Keratinocyte (primary cell): Measurements from ENCODE around the gene NT5C1A.

Source experiments
- EZH2 ChIP-seq: IDR thresholded peaks from one replicate; pipeline ENCODE4 v1.6.1; 2012; ENCODE audit warnings: inconsistent platforms, mild to moderate bottlenecking, low read length, moderate library complexity
- TF ChIP-seq, protein P1 (sequence below), 3 experiments: IDR thresholded peaks in 1 of 3; conservative IDR thresholded peaks in 1 of 3; optimal IDR thresholded peaks in 1 of 3; 2 replicates in 2 of 3; 3 replicates in 1 of 3; pipeline versions ENCODE3 to v1.5.1; 2011; ENCODE audit warnings: low read length in 3 of 3, mild to moderate bottlenecking in 3 of 3, moderate library complexity in 2 of 3, control low read depth in 1 of 3, inconsistent platforms in 1 of 3; ENCODE audit not compliant: insufficient read depth in 2 of 3; ENCODE audit errors: extremely low read depth in 1 of 3

DNA sequence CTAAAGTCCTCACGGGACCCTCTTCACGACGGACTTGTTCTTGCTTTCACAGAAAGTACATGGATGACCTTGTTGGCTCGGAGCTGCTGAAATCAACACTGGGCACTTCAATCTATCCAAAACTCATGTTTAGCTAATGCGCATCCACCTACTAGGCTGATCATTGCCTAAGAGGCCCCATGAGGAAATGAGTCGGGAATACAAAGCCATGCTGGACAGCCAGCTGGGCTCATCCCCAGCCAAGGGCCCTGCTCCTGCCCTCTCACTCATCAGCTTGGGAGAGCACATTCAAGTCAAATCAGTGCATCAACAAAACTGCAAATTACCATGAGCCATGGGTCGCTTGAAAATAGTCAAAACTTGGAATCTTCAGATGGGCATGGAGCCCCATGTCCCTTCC lies 17.6 kb downstream of the NT5C1A start:
- no peak for TF ChIP-seq EZH2
- TF ChIP-seq, protein P1, sequence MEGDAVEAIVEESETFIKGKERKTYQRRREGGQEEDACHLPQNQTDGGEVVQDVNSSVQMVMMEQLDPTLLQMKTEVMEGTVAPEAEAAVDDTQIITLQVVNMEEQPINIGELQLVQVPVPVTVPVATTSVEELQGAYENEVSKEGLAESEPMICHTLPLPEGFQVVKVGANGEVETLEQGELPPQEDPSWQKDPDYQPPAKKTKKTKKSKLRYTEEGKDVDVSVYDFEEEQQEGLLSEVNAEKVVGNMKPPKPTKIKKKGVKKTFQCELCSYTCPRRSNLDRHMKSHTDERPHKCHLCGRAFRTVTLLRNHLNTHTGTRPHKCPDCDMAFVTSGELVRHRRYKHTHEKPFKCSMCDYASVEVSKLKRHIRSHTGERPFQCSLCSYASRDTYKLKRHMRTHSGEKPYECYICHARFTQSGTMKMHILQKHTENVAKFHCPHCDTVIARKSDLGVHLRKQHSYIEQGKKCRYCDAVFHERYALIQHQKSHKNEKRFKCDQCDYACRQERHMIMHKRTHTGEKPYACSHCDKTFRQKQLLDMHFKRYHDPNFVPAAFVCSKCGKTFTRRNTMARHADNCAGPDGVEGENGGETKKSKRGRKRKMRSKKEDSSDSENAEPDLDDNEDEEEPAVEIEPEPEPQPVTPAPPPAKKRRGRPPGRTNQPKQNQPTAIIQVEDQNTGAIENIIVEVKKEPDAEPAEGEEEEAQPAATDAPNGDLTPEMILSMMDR (optimal IDR thresholded peaks at IDR 0.05 in 1 of 3, IDR thresholded peaks at IDR 0.05 in 1 of 3, conservative IDR thresholded peaks at IDR 0.05 in 1 of 3; ENCODE audit: extremely low read depth in 1 of 3, insufficient read depth in 2 of 3, low read length in 3 of 3), result no peak
